Measurements from ENCODE around the gene LRIG1. TPM values are rescaled to one million over a fixed set of nuclear protein-coding genes. Genes with fewer than 3 reads are reported as not detected.

LRIG1 gene
- total RNA-seq, 1 experiment from 2014 or later, result 5.3 TPM

DNA sequence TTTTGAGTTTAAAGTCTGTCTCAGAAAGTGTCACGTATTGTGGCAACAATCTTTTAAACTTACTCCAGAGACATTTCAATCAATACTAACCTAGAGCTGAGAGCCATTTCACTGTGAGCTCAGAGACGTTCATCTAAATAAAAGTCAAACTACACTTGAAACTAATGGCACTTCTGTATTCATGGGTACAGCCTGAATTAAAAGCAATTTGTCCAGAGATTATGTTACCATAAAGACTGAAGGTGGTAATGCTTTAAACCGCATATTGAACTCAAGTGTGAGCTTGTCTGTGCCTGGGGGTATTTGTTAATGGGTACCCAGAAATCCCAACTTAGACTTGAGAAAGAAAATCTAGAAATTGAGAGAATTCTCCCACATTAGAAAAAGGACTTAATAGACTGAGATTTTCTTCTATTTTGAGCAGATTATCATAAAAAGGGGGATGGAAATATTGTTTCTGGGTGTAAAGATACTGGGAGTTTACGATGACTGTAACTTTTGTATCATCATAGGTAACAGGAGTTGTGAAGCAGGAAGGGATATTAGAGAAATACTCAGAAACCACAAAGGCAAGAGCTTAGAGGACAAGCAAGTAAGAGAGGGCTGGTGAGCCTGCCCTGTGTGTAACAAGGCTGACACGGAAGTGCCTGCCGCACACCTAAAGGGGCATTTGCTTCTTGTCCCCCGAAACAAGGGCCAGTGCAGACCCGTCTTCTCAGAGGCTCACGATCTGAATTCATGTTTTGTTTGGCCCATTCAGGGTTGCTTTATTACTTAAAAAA, 36.9 kb downstream of the LRIG1 start:
- no peaks in the 10 kb centered on the region for H3K27me3 ChIP-seq (ENCODE audit: control insufficient read depth, insufficient read depth, low read length)
- TF ChIP-seq TCF7L2 (IDR thresholded peaks at IDR 0.05; ENCODE audit: low read depth, low read length), result no peak
- TF ChIP-seq, protein P1, sequence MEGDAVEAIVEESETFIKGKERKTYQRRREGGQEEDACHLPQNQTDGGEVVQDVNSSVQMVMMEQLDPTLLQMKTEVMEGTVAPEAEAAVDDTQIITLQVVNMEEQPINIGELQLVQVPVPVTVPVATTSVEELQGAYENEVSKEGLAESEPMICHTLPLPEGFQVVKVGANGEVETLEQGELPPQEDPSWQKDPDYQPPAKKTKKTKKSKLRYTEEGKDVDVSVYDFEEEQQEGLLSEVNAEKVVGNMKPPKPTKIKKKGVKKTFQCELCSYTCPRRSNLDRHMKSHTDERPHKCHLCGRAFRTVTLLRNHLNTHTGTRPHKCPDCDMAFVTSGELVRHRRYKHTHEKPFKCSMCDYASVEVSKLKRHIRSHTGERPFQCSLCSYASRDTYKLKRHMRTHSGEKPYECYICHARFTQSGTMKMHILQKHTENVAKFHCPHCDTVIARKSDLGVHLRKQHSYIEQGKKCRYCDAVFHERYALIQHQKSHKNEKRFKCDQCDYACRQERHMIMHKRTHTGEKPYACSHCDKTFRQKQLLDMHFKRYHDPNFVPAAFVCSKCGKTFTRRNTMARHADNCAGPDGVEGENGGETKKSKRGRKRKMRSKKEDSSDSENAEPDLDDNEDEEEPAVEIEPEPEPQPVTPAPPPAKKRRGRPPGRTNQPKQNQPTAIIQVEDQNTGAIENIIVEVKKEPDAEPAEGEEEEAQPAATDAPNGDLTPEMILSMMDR (IDR thresholded peaks at IDR 0.05), result no peak
- no peak for TF ChIP-seq SIN3A (IDR thresholded peaks at IDR 0.05; ENCODE audit: borderline replicate concordance, insufficient read depth, low read depth, low read length)
- no TSS peak for BruUV-seq (replicated peaks)
- H3K4me1 ChIP-seq (ENCODE audit: control insufficient read depth, insufficient read depth, low read length), result no peaks in the 10 kb centered on the region
- POLR2A ChIA-PET, result no interaction called here
- intact Hi-C loops (cut with micrococcal nuclease; ENCODE audit: unreplicated experiment) (no loop called here), in situ Hi-C loops (cut with HindIII; ENCODE audit: low pct_unique_long_range_greater_than_20kb, low sequenced_read_pairs) (no loop called here)
- ATAC-seq, result no peak
- H3K36me3 ChIP-seq (ENCODE audit: control insufficient read depth, insufficient read depth, low read length), result no peaks in the 10 kb centered on the region
- H3K4me3 ChIP-seq (ENCODE audit: low read depth in 2 of 2, low read length in 2 of 2), result no peak overlapping the region
- no peak for DNase-seq (ENCODE audit: low read depth, low spot score)
- no peak overlapping the region for H3K27ac ChIP-seq (ENCODE audit: low read length)
- CTCF ChIA-PET, result no interaction called here
- no peaks in the 10 kb centered on the region for H3K9me3 ChIP-seq (ENCODE audit: control insufficient read depth, insufficient read depth, low read depth, low read length)

DNA sequence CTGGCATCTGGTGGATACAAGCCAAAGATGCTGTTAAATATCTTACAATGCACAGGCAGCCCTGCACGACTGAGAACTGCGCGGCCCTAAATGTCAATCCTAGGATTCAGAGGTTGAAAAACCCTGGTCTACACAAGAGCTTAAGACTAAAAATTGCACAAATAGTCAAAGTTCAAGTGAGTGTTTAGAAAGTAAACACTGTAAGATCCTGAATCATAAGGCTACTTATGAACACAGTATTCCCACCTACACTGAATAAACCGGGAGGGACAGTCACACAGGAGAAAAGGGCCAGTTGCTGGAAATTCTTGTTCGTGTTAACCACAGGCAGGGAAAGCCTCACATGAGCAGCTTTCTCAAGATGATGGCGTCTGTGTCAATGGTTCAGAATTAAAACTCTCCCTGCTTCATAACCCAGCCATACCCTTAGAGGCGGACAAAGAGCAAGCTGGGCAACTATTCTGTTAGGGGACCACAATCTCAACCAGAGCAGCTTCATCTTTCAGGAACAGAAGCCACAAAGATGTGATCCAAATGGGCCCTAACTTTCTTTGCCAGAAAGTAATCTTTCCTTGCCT, 37.7 kb downstream of the LRIG1 start:
- ChIA-PET CTCF (no interaction called here), POLR2A (no interaction called here)
- TF ChIP-seq POLR2AphosphoS5 (IDR thresholded peaks at IDR 0.05; ENCODE audit: low read depth, low read length) (no peak), TCF7L2 (IDR thresholded peaks at IDR 0.05; ENCODE audit: low read depth, low read length) (no peak), SIN3A (IDR thresholded peaks at IDR 0.05; ENCODE audit: borderline replicate concordance, insufficient read depth, low read depth, low read length) (no peak)
- TF ChIP-seq, protein P2, sequence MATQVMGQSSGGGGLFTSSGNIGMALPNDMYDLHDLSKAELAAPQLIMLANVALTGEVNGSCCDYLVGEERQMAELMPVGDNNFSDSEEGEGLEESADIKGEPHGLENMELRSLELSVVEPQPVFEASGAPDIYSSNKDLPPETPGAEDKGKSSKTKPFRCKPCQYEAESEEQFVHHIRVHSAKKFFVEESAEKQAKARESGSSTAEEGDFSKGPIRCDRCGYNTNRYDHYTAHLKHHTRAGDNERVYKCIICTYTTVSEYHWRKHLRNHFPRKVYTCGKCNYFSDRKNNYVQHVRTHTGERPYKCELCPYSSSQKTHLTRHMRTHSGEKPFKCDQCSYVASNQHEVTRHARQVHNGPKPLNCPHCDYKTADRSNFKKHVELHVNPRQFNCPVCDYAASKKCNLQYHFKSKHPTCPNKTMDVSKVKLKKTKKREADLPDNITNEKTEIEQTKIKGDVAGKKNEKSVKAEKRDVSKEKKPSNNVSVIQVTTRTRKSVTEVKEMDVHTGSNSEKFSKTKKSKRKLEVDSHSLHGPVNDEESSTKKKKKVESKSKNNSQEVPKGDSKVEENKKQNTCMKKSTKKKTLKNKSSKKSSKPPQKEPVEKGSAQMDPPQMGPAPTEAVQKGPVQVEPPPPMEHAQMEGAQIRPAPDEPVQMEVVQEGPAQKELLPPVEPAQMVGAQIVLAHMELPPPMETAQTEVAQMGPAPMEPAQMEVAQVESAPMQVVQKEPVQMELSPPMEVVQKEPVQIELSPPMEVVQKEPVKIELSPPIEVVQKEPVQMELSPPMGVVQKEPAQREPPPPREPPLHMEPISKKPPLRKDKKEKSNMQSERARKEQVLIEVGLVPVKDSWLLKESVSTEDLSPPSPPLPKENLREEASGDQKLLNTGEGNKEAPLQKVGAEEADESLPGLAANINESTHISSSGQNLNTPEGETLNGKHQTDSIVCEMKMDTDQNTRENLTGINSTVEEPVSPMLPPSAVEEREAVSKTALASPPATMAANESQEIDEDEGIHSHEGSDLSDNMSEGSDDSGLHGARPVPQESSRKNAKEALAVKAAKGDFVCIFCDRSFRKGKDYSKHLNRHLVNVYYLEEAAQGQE (IDR thresholded peaks at IDR 0.05; ENCODE audit: insufficient read depth in 1 of 2, low read depth in 2 of 2, low read length in 1 of 2), result no peak
- TF ChIP-seq, protein P1 (IDR thresholded peaks at IDR 0.05), result no peak
- intact Hi-C loops (cut with micrococcal nuclease; ENCODE audit: unreplicated experiment), result no loop called here
- ATAC-seq (no peak), DNase-seq (ENCODE audit: low read depth, low spot score) (no peak)
- H3K4me3 ChIP-seq (ENCODE audit: low read depth in 2 of 2, low read length in 2 of 2), result no peak overlapping the region
- no peak overlapping the region for H3K27ac ChIP-seq (ENCODE audit: low read length)
- H3K27me3 ChIP-seq (ENCODE audit: control insufficient read depth, insufficient read depth, low read length), result no peaks in the 10 kb centered on the region
- no peaks in the 10 kb centered on the region for H3K9me3 ChIP-seq (ENCODE audit: control insufficient read depth, insufficient read depth, low read depth, low read length)
- no peaks in the 10 kb centered on the region for H3K36me3 ChIP-seq (ENCODE audit: control insufficient read depth, insufficient read depth, low read length)
- no peaks in the 10 kb centered on the region for H3K4me1 ChIP-seq (ENCODE audit: control insufficient read depth, insufficient read depth, low read length)
- in situ Hi-C loops (cut with HindIII; ENCODE audit: low pct_unique_long_range_greater_than_20kb, low sequenced_read_pairs), result no loop called here
- no TSS peak for BruUV-seq (replicated peaks)

Measured in Panc1 (cell line).